ENCODE results near the gene ITIH4.

DNA sequence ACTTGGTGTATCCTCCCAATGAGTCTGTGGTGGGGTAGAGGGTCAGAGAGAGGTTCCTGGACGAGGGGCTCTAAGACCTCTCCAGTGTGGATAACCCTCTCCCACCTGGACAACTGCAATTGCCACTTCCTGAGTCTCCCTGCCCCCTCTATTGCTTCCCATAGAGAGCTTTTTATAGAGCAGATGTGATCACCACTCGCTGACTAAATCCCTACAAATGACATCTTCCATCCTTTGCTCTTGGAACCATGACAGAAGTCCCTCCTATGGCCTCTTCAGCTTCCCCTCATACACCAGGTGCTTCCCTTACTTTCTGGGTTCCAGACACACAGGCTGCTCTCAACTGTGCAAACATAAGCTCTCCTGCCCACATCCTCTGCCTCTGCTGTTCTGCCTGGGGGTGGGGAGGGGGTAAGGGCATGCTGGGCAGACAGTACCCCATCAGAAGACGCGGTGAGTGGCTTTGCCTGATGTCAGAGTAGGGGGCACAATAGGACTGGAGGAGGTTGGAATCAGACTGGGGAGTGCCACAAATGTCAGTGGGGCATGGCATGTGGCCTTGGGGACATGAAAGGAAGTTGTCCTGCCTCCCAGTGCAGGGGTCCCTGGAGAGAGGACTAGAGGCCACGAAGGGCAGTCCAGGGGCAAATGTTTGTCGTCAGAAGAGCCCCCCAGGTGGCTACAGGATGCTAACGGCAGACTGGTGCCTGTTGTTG lies 20.7 kb downstream of the ITIH4 start:
- TF ChIP-seq, protein P1, sequence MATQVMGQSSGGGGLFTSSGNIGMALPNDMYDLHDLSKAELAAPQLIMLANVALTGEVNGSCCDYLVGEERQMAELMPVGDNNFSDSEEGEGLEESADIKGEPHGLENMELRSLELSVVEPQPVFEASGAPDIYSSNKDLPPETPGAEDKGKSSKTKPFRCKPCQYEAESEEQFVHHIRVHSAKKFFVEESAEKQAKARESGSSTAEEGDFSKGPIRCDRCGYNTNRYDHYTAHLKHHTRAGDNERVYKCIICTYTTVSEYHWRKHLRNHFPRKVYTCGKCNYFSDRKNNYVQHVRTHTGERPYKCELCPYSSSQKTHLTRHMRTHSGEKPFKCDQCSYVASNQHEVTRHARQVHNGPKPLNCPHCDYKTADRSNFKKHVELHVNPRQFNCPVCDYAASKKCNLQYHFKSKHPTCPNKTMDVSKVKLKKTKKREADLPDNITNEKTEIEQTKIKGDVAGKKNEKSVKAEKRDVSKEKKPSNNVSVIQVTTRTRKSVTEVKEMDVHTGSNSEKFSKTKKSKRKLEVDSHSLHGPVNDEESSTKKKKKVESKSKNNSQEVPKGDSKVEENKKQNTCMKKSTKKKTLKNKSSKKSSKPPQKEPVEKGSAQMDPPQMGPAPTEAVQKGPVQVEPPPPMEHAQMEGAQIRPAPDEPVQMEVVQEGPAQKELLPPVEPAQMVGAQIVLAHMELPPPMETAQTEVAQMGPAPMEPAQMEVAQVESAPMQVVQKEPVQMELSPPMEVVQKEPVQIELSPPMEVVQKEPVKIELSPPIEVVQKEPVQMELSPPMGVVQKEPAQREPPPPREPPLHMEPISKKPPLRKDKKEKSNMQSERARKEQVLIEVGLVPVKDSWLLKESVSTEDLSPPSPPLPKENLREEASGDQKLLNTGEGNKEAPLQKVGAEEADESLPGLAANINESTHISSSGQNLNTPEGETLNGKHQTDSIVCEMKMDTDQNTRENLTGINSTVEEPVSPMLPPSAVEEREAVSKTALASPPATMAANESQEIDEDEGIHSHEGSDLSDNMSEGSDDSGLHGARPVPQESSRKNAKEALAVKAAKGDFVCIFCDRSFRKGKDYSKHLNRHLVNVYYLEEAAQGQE (IDR thresholded peaks at IDR 0.05; ENCODE audit: low read depth) = no peak
- TF ChIP-seq EP300 (IDR thresholded peaks at IDR 0.05; ENCODE audit: borderline replicate concordance) (no peak), MAX (IDR thresholded peaks at IDR 0.05) (no peak), TAF1 (IDR thresholded peaks at IDR 0.05; ENCODE audit: low read depth) (no peak), CEBPB (IDR thresholded peaks at IDR 0.05) (no peak), RAD21 (IDR thresholded peaks at IDR 0.05; ENCODE audit: low read depth) (no peak), YY1 (IDR thresholded peaks at IDR 0.05; ENCODE audit: low read depth) (no peak), FOXM1 (IDR thresholded peaks at IDR 0.05; ENCODE audit: borderline replicate concordance, low read depth) (no peak), USF1 (IDR thresholded peaks at IDR 0.05) (no peak), ZBTB7A (IDR thresholded peaks at IDR 0.05; ENCODE audit: low read depth) (no peak)

Data from Ishikawa (cell line).